Pancreas (tissue), 10 donors: Measurements from ENCODE around the gene SIMC1. TPM values are rescaled to one million over a fixed set of nuclear protein-coding genes. Genes with fewer than 3 reads are reported as not detected.
"Not testable (repeated sequence)": the region's sequence is repeated elsewhere in the genome, so short reads cannot be mapped to it uniquely, and the experiment has no call there.

Experiments
- ATAC-seq, 4 donors: fragments of 200-7000 bp; cut with Tn5 transposase; one replicate each; pipeline versions ENCODE4 v1.8.0 to v1.9.1; 2020; ENCODE audit warnings: mild to moderate bottlenecking in 4 of 4, moderate library complexity in 4 of 4
- DNase-seq, 6 donors: peaks; one replicate each; pipeline ENCODE4 v3.0.0-alpha.2; 2020
- FAIRE-seq: peaks from 2 replicates; lab custom pipeline; 2012; peaks lifted over from hg19 to GRCh38; lab: Jason Lieb, UNC
- H3K27ac ChIP-seq, 4 donors: fragments of 200-600 bp; sonication (generic); 1 replicate in 3 of 4; 2 replicates in 1 of 4; pipeline versions ENCODE4 v1.5.0 to v1.8.0; 2020
- H3K27me3 ChIP-seq, 4 donors: fragments of 200-600 bp; one replicate each; pipeline ENCODE4 v1.8.0; 2021
- H3K36me3 ChIP-seq, 3 donors: fragments of 200-600 bp; sonication (generic) in 1 of 3; one replicate each; pipeline versions ENCODE4 v1.5.0 to v1.8.0; 2020 to 2021
- H3K4me1 ChIP-seq, 3 donors: fragments of 200-600 bp; one replicate each; pipeline ENCODE4 v1.8.0; 2021
- H3K4me3 ChIP-seq, 4 donors: fragments of 200-600 bp; sonication (generic) in 2 of 4; one replicate each; pipeline versions ENCODE4 v1.5.0 to v1.8.0; 2020 to 2021
- H3K9me3 ChIP-seq, 4 donors: fragments of 200-600 bp; one replicate each; pipeline ENCODE4 v1.8.0; 2021
- WGBS, 2 donors: extraction: QIAGEN DNeasy Blood & Tissue Kit; methylation state at CpG; one replicate each; pipeline ENCODE4 v1.1.7; 2013; 5-methylcytosine and 5-hydroxymethylcytosine counted together
- intact Hi-C, 3 donors: fragments of 100-400 bp; cut with DNase I; formaldehyde crosslinking; loops; one replicate each; pipeline versions ENCODE4 v1.11.1 to v1.14.2; 2022
- polyA plus RNA-seq, 2 donors: library from polyadenylated mRNA; stranded (reverse); fragments of 200-250 nt; gene quantifications; one replicate each; pipeline ENCODE4 v1.2.3, GENCODE V29; 2013
- total RNA-seq, 6 donors: library from RNA; stranded (reverse); fragmentation: NEBNext Ultra II Directional in 4 of 6; extraction: Animal tissue kit (Norgen Biotek cat#: 25700) in 4 of 6; gene quantifications; one replicate each; pipeline versions ENCODE4 v1.2.1 to v1.2.4, GENCODE V29; 2021 to 2023
- TF ChIP-seq, protein P1 (sequence below), 4 donors: fragments of 200-600 bp; sonication (generic) in 3 of 4; IDR thresholded peaks; one replicate each; pipeline versions ENCODE4 v1.5.0 to v1.8.0; 2021; ENCODE audit warnings: antibody characterized with exemption in 4 of 4
- donor health status: healthy with polysubstance abuse.
- donor health status: DM: no; HTN: no; CAD: no; lungs with moderate emphysema.
- donor health status: DM: no; HTN: no; CAD: no.
- donor health status: control.
- donor health status: control.
- donor health status: Bipolar disorder and iron deficiency.
- donor health status: DM: yes; HTN: yes; CAD: no.
- donor health status: DM: no; HTN: no; CAD: no.
- donor health status: DM: no; HTN: no; CAD: no.
- donor health status: DM: yes; HTN: yes; CAD: no.

Gene SIMC1
- total and polyA plus RNA-seq, 8 donors, result 5.3 to 15.3 (median 8.5) TPM

DNA sequence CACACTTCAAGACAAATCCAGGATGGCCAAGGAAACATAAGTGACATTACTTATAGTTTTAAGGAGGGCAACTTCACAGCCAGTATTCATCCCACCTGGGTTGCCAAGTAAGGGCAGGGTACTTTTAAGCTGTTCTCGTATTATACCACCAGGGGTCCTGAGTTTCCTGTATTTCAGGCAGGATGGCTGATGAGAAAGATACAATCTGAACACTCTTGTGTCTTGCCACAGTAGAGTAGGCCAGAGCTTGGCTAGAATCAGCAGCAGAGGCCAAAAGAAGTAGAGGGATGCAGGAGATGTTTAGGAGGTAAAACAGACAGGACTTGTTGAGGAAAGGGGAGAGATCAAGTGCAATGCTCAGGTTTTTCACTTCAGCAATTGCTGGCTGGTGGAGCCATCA lies 3.1 kb upstream of the SIMC1 start:
- H3K36me3 ChIP-seq, intact Hi-C loops, H3K27ac ChIP-seq, H3K4me3 ChIP-seq, H3K4me1 ChIP-seq, FAIRE-seq, H3K27me3 ChIP-seq, H3K9me3 ChIP-seq: not testable (repeated sequence)
- peak in 3 of 4 donors; percentile 31 to 59 (median 55) for ATAC-seq
- WGBS, 2 donors, result 0 to 3% methylated on average over 1 of the region's 1 CpG
- TF ChIP-seq, protein P1, sequence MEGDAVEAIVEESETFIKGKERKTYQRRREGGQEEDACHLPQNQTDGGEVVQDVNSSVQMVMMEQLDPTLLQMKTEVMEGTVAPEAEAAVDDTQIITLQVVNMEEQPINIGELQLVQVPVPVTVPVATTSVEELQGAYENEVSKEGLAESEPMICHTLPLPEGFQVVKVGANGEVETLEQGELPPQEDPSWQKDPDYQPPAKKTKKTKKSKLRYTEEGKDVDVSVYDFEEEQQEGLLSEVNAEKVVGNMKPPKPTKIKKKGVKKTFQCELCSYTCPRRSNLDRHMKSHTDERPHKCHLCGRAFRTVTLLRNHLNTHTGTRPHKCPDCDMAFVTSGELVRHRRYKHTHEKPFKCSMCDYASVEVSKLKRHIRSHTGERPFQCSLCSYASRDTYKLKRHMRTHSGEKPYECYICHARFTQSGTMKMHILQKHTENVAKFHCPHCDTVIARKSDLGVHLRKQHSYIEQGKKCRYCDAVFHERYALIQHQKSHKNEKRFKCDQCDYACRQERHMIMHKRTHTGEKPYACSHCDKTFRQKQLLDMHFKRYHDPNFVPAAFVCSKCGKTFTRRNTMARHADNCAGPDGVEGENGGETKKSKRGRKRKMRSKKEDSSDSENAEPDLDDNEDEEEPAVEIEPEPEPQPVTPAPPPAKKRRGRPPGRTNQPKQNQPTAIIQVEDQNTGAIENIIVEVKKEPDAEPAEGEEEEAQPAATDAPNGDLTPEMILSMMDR (IDR thresholded peaks at IDR 0.05), result peak in 1 of 4 donors; percentile 20
- peak in 1 of 6 donors; percentile 13 for DNase-seq

DNA sequence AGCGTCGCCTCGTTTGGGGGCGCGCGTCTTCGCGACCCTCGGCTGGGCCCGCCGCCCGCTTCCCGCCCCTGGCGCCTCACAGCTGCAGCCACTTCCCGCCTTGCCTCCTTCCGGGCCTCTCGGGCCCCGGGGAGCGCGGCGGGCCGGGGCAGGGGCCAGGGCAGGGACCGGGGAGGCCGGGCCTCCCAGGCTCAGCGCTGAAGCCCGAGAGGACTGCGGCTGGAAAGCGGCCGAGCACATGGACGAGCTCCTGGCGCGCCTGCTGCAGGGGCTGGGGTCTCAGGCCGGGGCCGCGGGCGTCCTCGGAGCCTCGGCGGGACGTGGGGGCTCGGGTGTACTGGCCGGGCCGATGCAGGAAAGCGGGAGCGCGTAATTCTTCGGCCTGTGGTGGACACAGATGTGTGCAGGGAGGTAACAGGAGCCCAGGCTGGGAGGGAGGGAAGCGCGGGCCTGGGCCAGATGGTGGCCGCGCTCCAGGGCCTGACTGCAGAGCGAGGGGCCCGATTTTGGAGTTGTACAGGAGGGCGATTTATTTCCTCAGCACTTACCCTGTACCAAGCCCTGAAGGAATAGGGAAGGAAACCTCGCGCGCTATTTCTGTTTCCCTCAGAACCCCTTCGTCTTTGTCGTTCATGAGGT lies 540 bp downstream of the SIMC1 start:
- H3K36me3 ChIP-seq, H3K4me1 ChIP-seq, H3K9me3 ChIP-seq, intact Hi-C loops, H3K27me3 ChIP-seq, DNase-seq, FAIRE-seq, H3K27ac ChIP-seq: not testable (repeated sequence)
- peak; percentile 66 to 74 (median 70) for ATAC-seq
- WGBS, 2 donors, result 2% methylated on average over 8 of the region's 59 CpGs; no CpG with 5 or more reads in 1 of the 2 donors
- H3K4me3 ChIP-seq, result peak overlapping the region; percentile 28 to 51 (median 40)

DNA sequence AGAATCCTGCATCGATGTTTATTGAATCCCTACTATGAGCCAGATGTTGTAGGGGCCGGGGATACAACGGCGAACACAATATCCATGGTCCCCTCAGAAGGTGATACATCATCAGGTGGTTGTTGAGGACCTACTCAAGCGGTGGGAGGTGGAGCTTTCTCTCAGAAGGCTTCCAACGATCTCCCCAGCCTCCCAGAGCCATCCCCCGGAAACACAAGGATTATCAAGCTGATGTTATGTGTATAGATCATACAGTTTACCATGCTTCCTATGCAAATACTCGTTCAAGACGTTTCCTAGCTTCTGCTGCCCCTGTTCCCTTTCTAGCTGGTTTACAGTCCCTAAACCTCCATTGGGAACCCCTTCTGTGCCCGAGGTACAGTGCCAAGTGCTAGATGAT lies 1.1 kb downstream of the SIMC1 start:
- ATAC-seq, H3K36me3 ChIP-seq, DNase-seq, H3K27me3 ChIP-seq, FAIRE-seq, H3K9me3 ChIP-seq, H3K27ac ChIP-seq, H3K4me3 ChIP-seq, intact Hi-C loops, H3K4me1 ChIP-seq: not testable (repeated sequence)
- no CpG with 5 or more reads among the region's 10 CpGs for WGBS, 2 donors

DNA sequence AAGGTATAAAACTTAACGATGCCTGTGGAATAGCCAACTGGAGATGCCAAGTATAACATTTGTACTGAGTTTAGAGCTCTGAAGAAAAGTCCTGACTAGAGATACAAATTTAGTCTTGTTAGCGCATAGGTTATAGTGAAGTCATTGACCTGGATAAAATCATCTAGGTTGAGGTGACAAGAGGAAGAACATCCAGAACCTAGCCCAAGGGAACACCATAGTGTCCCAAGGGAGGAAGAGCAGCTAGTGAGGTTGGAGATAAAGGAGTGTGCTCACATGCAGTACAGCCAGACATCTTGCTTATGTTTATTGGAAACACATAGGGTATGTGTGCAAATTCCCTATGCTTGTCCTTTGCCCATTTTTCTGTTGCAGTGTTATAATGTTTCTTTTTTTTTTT lies 6.1 kb downstream of the SIMC1 start:
- no CpG with 5 or more reads among the region's 2 CpGs for WGBS, 2 donors
- H3K9me3 ChIP-seq, H3K27me3 ChIP-seq, H3K27ac ChIP-seq, FAIRE-seq, H3K36me3 ChIP-seq, H3K4me3 ChIP-seq, DNase-seq, ATAC-seq, intact Hi-C loops, H3K4me1 ChIP-seq: not testable (repeated sequence)

DNA sequence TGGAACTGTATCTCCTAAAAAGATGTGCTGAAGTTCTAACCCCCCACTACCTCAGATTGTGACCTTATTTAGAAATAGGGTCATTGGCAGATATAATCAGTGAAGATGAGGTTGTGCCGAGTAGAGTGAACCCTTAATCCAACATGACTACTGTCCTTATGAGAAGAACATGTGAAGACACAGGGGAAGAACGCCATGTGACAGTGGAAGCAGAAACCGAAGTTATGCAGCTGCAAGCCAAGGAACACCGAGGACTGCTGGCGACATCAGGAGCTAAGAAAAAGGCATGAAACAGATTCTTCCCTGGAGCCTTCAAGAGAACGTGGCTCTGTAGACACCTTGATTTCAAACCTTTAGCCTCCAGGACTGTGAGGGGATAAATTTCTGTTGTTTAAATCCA lies 6.8 kb downstream of the SIMC1 start:
- H3K4me3 ChIP-seq, ATAC-seq, H3K27ac ChIP-seq, DNase-seq, intact Hi-C loops, FAIRE-seq, H3K9me3 ChIP-seq, H3K4me1 ChIP-seq, H3K36me3 ChIP-seq, H3K27me3 ChIP-seq: not testable (repeated sequence)
- WGBS, 2 donors, result 89 to 92% methylated on average over 3 to 4 of the region's 6 CpGs

DNA sequence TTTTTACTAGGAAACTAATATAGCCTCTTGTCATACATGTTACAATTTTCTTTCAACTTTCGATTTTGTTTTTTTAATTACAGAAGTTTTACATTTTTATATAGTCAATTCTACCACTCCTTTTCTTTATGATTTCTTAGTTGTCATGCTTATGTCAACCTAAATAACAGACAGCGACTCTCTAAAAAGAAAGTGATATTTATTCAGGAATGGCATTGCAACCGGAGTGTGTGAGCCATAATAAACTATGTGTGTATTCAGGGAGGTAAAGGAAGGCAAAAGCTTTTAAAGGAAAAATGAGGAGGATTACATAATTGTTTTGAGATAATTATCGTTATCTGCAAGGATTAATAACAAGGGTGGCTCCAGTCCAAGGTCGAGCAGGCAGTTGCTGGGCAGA lies 7.3 kb downstream of the SIMC1 start:
- FAIRE-seq, H3K9me3 ChIP-seq, intact Hi-C loops, H3K4me3 ChIP-seq, DNase-seq, H3K27ac ChIP-seq, H3K4me1 ChIP-seq, H3K36me3 ChIP-seq, H3K27me3 ChIP-seq: not testable (repeated sequence)
- WGBS, 2 donors, result 41 to 50% methylated on average over 4 of the region's 5 CpGs
- ATAC-seq, result peak in 1 of 4 donors; percentile 21

DNA sequence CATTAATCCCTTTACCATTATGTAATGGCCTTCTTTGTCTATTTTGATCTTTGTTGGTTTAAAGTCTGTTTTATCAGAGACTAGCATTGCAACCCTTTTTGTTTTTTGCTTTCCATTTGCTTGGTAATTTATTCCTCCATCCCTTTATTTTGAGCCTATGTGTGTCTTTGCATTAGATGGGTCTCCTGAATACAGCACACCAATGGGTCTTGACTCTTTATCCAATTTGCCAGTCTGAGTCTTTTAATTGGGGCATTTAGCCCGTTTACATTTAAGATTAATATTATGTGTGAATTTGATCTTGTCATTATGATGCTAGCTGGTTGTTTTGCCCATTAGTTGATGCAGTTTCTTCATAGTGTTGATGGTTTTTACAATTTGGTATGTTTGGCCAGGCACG lies 12.5 kb downstream of the SIMC1 start:
- H3K36me3 ChIP-seq, H3K4me3 ChIP-seq, intact Hi-C loops, ATAC-seq, DNase-seq, H3K9me3 ChIP-seq, H3K27me3 ChIP-seq, FAIRE-seq, H3K4me1 ChIP-seq, H3K27ac ChIP-seq: not testable (repeated sequence)
- 96 to 99% methylated on average over 2 of the region's 2 CpGs for WGBS, 2 donors

DNA sequence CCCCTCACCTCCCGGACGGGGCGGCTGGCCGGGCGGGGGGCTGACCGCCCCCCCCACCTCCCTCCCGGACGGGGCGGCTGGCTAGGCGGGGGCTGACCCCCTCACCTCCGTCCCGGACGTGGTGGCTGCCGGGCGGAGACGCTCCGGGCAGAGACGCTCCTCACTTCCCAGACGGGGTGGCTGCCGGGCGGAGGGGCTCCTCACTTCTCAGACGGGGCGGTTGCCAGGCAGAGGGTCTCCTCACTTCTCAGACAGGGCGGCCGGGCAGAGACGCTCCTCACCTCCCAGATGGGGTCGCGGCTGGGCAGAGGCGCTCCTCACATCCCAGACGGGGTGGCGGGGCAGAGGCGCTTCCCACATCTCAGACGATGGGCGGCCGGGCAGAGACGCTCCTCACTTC lies 13.9 kb downstream of the SIMC1 start:
- H3K4me3 ChIP-seq, H3K36me3 ChIP-seq, H3K4me1 ChIP-seq, H3K27ac ChIP-seq, H3K9me3 ChIP-seq, DNase-seq, FAIRE-seq, ATAC-seq, H3K27me3 ChIP-seq, intact Hi-C loops: not testable (repeated sequence)
- WGBS, 2 donors, result 96 to 98% methylated on average over 14 to 30 of the region's 36 CpGs

DNA sequence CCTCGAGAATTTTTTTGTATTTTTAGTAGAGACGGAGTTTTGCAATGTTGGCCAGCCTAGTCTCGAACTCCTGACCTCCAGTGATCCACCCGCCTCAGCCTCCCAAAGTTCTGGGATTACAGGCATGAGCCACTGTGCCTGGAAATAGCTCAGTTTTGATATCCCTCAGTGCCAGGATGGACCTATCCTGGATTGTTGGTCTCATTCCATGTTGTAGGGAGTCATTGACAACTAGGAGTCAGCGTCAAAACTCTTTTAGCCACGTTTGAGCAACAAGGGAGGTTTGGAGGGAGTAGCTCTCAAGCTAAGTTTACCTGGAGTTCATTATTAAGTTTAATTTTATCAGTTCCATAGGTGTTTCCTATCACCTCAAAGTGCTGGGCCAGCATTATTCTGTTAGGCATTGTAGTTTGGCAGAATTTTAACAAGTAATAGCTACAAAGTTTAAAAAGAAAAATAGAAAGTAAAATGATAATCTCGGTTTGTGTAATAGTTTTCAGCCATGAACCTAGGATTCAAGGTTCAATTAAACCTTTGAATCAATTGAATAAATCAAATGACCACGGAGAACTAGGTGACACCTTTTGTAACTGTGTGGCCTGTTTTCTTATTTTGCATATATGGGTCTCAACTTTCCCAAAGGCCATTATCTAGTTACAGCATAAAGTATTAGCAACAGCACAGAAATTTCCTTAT lies 15.3 kb downstream of the SIMC1 start:
- DNase-seq, H3K4me1 ChIP-seq, H3K36me3 ChIP-seq, H3K27me3 ChIP-seq, ATAC-seq, H3K9me3 ChIP-seq, H3K27ac ChIP-seq, FAIRE-seq, intact Hi-C loops, H3K4me3 ChIP-seq: not testable (repeated sequence)
- WGBS, 2 donors, result 84 to 89% methylated on average over 8 of the region's 8 CpGs

DNA sequence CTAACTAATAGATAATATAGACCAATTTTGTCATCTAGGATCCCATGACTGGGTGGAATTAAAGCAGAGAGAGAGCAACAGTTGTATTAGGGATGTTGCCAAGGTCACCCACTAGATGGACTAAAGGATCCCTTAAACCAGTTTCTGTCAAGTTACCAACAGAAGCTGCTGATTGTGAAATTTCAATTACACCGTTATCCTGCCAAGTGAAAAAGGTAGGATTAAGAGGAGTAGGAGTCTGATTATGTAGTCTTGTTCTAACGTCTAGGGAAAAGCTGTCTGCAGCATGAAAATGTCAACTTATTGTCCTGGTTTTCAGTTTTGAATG lies 15.8 kb downstream of the SIMC1 start:
- 8 to 13% methylated on average over 2 of the region's 2 CpGs for WGBS, 2 donors
- intact Hi-C loops, H3K27me3 ChIP-seq, H3K36me3 ChIP-seq, DNase-seq, H3K9me3 ChIP-seq, FAIRE-seq, H3K4me1 ChIP-seq, H3K4me3 ChIP-seq, H3K27ac ChIP-seq: not testable (repeated sequence)
- peak in 3 of 4 donors; percentile 41 to 72 (median 70) for ATAC-seq

DNA sequence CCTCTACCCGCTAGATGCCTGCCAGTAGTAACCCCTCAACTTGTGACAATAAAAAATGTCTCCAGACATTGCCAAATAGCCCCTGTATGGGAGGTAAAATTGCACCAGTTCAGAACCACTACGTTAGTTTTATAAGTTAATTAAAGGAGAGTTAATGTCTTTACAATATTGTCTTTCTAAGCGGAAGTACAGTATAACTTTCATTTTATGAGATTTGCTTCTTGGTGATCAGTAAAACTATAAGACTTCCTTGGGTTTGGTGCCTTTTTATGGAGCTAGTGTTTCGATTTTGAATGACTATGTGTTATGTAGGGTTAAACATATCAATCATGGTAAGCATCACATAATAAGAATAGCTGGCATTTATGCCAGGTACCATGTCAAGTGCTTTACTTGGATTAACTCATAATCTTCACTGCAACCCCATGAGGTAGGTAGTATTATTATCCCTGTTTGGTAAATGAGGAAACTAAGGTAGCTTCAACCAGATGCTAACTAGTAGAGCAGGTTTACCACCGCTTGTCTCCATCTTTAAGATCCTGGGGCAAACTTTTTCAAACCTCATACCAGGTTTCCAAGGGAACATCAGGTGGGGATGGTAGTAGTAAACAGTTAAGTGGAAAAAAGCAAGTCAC lies 19.8 kb downstream of the SIMC1 start:
- H3K9me3 ChIP-seq, H3K4me3 ChIP-seq, intact Hi-C loops, ATAC-seq, H3K27me3 ChIP-seq, DNase-seq, H3K36me3 ChIP-seq, H3K27ac ChIP-seq, H3K4me1 ChIP-seq: not testable (repeated sequence)
- 93 to 98% methylated on average over 5 of the region's 5 CpGs for WGBS, 2 donors
- peak; percentile 23 for FAIRE-seq
